Lower lobe of right lung (tissue), 2 donors: ENCODE results near the gene SIT1. TPM values are rescaled to one million over a fixed set of nuclear protein-coding genes. Genes with fewer than 3 reads are reported as not detected.
"Not testable (repeated sequence)": the region's sequence is repeated elsewhere in the genome, so short reads cannot be mapped to it uniquely, and the experiment has no call there.

Experiments used
- ATAC-seq, 2 donors: fragments of 200-7000 bp; cut with Tn5 transposase; one replicate each; pipeline ENCODE4 v1.9.1; 2020 to 2022; ENCODE audit warnings: mild to moderate bottlenecking in 2 of 2, moderate library complexity in 2 of 2
- DNase-seq: peaks from one replicate; pipeline ENCODE4 v3.0.0-alpha.2; 2020
- H3K27ac ChIP-seq: fragments of 200-600 bp; one replicate; pipeline ENCODE4 v1.8.0; 2022
- H3K27me3 ChIP-seq: fragments of 200-600 bp; one replicate; pipeline ENCODE4 v1.8.0; 2022; ENCODE audit warnings: low read depth
- H3K36me3 ChIP-seq: fragments of 200-600 bp; one replicate; pipeline ENCODE4 v1.8.0; 2022; ENCODE audit warnings: mild to moderate bottlenecking
- H3K4me1 ChIP-seq: fragments of 200-600 bp; one replicate; pipeline ENCODE4 v1.8.0; 2022
- H3K4me3 ChIP-seq: fragments of 200-600 bp; one replicate; pipeline ENCODE4 v1.8.0; 2022; ENCODE audit warnings: mild to moderate bottlenecking
- H3K9me3 ChIP-seq: fragments of 200-600 bp; one replicate; pipeline ENCODE4 v1.8.0; 2022
- intact Hi-C: fragments of 100-400 bp; cut with DNase I; formaldehyde crosslinking; loops from one replicate; pipeline ENCODE4 v1.11.0; 2022
- total RNA-seq: library from RNA; stranded (reverse); fragmentation: NEBNext Ultra II Directional; extraction: Animal tissue kit (Norgen Biotek cat#: 25700); gene quantifications from one replicate; pipeline ENCODE4 v1.2.1, GENCODE V29; 2021
- TF ChIP-seq, protein P1 (sequence below): fragments of 200-600 bp; IDR thresholded peaks from one replicate; pipeline ENCODE4 v1.8.0; 2022; ENCODE audit warnings: antibody characterized with exemption, mild to moderate bottlenecking
- donor health status: DM: no; HTN: yes; CAD: no; lungs with severe emphysema.

SIT1 gene
- total RNA-seq, 1 donor from 2014 or later: 1.5 TPM

DNA sequence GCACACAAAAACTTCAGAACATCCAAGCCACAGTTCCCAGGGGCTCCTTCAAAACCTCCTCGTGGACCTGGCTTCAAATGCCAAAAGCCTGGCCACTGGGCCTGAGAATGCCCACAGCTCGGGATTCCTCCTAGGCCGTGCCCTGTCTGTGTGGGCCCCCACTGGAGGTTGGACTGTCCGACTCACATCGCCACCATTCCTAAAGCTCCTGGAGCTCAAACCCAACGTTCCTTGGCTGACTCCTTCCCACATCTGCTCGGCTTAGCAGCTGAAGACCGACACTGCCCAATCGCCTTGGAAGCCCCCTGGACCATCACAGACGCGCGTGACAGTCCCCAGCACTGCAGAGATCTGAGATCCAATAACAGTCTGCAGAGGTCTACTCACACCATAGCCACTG is 7.7 kb downstream of the SIT1 start:
- no peak for DNase-seq

DNA sequence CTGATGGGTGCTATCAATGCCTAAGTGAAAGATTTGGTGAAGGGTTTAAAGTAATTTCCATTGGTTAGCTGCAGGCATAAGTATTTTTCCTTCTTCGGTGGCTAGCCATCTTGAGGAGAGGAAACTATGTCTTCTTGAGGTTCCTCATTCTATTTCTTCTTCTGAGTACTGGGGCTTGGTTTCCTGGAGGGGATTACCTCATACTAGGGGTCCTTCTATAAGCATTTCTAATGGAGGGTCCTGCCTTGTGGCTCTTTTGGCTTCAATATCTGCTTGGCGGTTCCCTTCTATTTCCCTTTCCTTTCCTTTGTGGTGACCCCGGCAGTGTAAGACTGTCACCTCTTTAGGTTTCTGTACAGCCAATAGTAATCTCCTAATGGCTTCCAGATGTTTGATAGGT is 9.3 kb downstream of the SIT1 start:
- H3K27me3 ChIP-seq, ATAC-seq, intact Hi-C loops, H3K36me3 ChIP-seq, H3K9me3 ChIP-seq, H3K4me3 ChIP-seq, H3K27ac ChIP-seq, DNase-seq: not testable (repeated sequence)
- peaks cover 29% of the 10 kb centered on the region for H3K4me1 ChIP-seq

More for the DNA sequence above, 7.7 kb downstream of the SIT1 start:
- Histone ChIP-seq H3K4me1 (peaks cover 27% of the 10 kb centered on the region), H3K27me3 (no peaks in the 10 kb centered on the region), H3K4me3 (no peak overlapping the region), H3K36me3 (no peaks in the 10 kb centered on the region), H3K9me3 (no peaks in the 10 kb centered on the region), H3K27ac (no peak overlapping the region)
- TF ChIP-seq, protein P1, sequence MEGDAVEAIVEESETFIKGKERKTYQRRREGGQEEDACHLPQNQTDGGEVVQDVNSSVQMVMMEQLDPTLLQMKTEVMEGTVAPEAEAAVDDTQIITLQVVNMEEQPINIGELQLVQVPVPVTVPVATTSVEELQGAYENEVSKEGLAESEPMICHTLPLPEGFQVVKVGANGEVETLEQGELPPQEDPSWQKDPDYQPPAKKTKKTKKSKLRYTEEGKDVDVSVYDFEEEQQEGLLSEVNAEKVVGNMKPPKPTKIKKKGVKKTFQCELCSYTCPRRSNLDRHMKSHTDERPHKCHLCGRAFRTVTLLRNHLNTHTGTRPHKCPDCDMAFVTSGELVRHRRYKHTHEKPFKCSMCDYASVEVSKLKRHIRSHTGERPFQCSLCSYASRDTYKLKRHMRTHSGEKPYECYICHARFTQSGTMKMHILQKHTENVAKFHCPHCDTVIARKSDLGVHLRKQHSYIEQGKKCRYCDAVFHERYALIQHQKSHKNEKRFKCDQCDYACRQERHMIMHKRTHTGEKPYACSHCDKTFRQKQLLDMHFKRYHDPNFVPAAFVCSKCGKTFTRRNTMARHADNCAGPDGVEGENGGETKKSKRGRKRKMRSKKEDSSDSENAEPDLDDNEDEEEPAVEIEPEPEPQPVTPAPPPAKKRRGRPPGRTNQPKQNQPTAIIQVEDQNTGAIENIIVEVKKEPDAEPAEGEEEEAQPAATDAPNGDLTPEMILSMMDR: no peak
- no peak for ATAC-seq
- intact Hi-C loops: no loop called here

DNA sequence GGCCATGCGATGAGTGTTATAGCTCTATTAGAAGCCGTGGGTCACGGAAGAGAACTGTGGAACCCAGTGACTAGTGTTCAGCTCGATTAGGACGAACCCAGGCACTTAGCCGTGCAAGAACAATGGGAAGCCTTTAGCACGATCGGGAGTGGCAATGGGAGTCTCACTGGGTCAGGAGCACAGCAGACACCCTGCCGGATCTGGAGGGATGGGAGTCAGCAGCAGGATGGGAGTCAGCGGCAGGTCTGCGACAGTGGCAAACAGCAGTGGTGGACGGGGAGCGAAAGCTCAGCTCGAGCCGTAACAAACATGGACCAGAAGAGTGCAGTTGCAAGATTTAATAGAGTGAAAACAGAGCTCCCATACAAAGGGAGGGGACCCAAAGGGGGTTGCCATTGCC is 10.3 kb downstream of the SIT1 start:
- DNase-seq, H3K36me3 ChIP-seq, ATAC-seq, H3K4me3 ChIP-seq, H3K27ac ChIP-seq, intact Hi-C loops, H3K9me3 ChIP-seq, H3K27me3 ChIP-seq: not testable (repeated sequence)
- peaks cover 30% of the 10 kb centered on the region for H3K4me1 ChIP-seq

DNA sequence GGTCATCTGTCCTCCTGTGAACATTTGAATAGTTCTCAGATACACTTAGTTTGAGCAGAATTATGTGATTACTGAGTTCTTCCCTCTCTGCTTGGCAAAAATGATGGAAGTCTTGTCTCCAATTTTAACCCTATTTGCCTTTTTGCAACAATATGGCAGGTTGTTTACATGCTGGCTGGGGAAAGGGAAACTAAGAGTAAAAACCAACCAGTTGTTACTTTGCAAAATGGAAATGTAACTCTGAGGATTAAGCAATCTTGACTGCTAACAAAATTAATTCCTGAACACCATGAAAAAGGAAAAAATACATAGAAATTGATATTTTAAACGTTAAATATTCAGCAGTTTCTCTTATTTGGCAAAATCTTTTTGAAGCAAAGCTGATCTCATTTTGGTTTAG is 11.1 kb downstream of the SIT1 start:
- Histone ChIP-seq H3K4me1 (peaks cover 25% of the 10 kb centered on the region), H3K27me3 (no peaks in the 10 kb centered on the region), H3K27ac (no peak overlapping the region), H3K9me3 (no peaks in the 10 kb centered on the region), H3K36me3 (no peaks in the 10 kb centered on the region), H3K4me3 (no peak overlapping the region)
- DNase-seq (no peak), ATAC-seq (no peak)
- TF ChIP-seq, protein P1: no peak
- intact Hi-C loops: no loop called here

DNA sequence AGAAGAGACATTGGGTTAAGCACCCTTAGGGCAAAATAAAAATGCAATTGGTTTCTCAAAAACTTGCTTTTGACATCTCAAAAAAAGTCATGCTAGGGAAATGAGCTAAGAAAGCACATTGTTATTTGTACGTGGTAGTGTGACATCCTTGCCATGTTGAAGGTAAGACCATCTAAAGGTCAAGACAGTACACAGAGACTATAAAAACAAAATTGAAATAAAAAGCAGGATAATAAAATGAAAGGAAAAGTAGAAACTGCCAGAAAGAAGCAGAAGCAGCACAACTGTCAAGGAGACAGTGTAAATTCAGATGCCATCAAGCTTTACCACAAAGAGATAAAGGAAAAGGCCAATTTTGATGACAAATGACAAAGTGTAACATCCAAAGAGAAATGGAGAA is 11.5 kb downstream of the SIT1 start:
- DNase-seq, H3K9me3 ChIP-seq, H3K36me3 ChIP-seq, H3K27ac ChIP-seq, H3K4me3 ChIP-seq, ATAC-seq, intact Hi-C loops, H3K27me3 ChIP-seq: not testable (repeated sequence)
- peaks cover 20% of the 10 kb centered on the region for H3K4me1 ChIP-seq

DNA sequence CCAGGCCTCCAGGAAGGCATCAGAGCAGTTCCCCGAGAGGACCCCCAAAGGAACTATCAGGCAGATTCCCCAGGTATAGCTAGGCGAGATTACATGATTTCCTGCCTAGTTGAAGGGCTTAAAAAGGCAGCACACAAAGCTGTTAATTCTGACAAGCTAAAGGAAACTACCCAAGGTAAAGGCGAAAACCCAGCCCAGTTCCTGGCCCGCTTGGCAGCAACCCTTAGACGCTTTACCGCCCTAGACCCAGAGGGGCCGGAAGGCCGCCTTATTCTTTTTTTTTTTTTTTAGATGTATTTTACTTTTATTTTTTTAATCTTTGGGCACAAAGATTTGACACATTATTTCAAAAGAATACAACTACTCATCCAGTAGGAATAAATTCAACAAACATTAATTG is 12.0 kb downstream of the SIT1 start:
- ATAC-seq, H3K36me3 ChIP-seq, H3K27ac ChIP-seq, intact Hi-C loops, H3K9me3 ChIP-seq, H3K4me3 ChIP-seq, H3K27me3 ChIP-seq, DNase-seq: not testable (repeated sequence)
- H3K4me1 ChIP-seq: peaks cover 19% of the 10 kb centered on the region

DNA sequence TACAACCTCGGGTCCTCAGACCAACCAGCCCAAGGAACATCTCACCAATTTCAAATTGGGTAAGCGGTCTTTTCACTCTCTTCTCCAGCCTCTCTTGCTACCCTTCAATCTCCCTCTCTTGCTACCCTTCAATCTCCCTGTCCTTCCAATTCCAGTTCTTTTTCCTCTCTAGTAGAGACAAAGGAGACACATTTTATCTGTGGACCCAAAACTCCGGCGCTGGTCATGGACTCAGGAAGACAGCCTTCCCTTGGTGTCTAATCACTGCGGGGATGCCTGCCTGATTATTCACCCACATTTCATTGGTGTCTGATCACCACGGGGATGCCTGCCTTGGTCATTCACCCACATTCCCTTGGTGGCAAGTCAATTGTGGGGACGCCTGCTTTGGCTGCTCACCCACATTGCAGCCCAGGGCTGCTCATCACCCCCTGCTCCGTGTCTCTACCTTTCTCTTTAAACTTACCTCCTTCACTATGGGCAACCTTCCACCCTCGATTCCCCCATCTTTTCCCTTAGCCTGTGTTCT is 13.2 kb downstream of the SIT1 start:
- H3K27ac ChIP-seq, H3K27me3 ChIP-seq, ATAC-seq, H3K4me3 ChIP-seq, DNase-seq, intact Hi-C loops, H3K9me3 ChIP-seq, H3K36me3 ChIP-seq: not testable (repeated sequence)
- H3K4me1 ChIP-seq: peaks cover 19% of the 10 kb centered on the region

DNA sequence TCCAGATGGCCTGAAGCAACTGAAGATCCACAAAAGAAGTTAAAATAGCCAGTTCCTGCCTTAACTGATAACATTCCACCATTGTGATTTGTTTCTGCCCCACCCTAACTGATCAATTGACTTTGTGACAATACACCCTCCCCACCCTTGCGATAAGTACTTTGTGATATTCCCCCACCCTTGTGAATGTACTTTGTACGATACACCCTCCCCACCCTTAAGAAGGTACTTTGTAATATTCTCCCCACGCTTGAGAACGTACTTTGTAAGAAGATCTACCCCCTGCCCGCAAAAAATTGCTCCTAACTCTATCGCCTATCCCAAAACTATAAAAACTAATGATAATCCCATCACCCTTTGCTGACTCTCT is 13.9 kb downstream of the SIT1 start:
- ATAC-seq, H3K27me3 ChIP-seq, H3K4me3 ChIP-seq, DNase-seq, H3K36me3 ChIP-seq, H3K27ac ChIP-seq, intact Hi-C loops, H3K9me3 ChIP-seq: not testable (repeated sequence)
- H3K4me1 ChIP-seq: peaks cover 19% of the 10 kb centered on the region
